NCI-H2081 (cell line): ENCODE measurements around the gene TSPAN10.

Source experiments
- DNase-seq, 2 experiments: peaks; one replicate each; lab custom pipeline; 2025; lab: John Stamatoyannopoulos, UW

TSPAN10 gene

GRCh38 chr17:81635431-81635830 lies 1.6 kb upstream of the TSPAN10 start:
- no peak for DNase-seq

- DNase-seq, result no peak
Measured at GRCh38 chr17:81635973-81636504, 957 bp upstream of the TSPAN10 start.

GRCh38 chr17:81638683-81639082 lies 1.7 kb downstream of the TSPAN10 start:
- no peak for DNase-seq

DNA sequence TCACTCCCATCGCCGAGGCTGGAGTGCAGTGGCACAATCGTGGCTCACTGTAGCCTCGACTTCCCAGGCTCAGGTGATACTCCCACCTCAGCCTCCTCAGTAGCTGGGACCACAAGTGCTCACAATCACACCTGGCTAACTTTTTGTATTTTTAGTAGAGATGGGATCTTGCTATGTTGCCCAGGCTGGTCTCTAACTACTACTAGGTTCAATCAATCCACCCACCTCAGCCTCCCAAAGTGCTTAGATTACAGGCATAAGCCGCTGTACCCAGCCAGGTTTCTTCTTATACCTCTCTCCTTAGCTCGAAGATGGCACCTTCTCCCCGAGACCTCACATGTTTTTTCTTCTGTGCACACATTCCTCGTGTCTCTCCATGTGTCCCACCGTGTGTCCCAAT lies 3.0 kb downstream of the TSPAN10 start:
- no peak for DNase-seq

- no peak for DNase-seq
Measured at GRCh38 chr17:81641825-81642489, 5.0 kb downstream of the TSPAN10 start.

DNA sequence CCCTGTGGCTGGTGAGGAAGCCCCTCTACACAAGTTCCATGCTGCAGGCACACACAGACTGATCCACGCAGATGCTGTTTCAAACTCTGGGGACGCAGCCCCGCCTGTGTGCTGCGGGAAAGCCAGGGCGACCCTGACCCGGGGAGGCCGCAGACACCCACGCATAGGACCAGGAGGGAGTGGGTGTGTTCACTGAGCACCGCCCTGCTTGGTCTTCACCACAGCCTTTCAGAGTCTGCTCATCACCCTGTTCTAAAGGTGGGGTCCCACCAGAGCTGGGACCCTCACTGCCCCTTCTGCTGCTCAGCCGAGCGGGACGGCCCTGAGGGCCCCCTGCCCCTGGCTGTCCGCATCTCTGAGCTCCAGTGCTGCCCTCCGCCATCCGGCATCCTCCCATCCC lies 7.5 kb downstream of the TSPAN10 start:
- no peak for DNase-seq

- DNase-seq, result no peak
Measured at GRCh38 chr17:81644976-81645952, 8.3 kb downstream of the TSPAN10 start.

- no peak for DNase-seq
Measured at GRCh38 chr17:81646869-81647600, 10.0 kb downstream of the TSPAN10 start.

- no peak for DNase-seq
Measured at GRCh38 chr17:81647640-81648012, 10.6 kb downstream of the TSPAN10 start.

DNA sequence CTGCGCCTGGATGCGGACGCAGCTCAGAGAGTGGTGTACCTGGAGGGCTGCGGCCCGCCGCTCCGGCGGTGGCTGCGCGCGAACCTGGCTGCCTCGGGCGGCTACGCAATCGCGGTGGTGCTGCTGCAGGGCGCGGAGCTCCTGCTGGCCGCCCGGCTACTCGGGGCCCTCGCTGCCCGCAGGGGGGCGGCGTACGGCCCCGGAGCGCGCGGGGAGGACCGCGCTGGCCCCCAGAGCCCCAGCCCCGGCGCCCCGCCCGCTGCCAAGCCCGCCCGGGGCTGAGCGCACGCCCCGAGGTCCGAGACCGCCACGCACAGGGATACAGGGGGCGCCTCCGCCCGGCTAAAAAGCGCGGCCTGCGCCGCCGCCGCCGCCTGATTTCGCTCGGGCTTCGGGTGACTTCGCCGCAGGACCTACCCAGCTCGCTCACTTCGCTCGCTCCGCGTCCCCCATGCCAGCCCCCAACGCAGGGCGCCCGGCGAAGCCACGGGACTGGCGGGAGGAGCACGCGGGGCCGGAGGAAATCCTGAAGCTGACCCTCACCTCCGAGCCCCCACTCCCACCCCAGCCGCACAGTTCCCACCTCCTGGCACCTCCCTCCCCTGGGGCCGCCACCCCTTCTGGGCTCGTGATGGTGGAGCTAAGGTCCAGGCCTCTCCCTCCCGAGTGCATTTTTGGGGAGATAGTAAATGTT lies 11.2 kb downstream of the TSPAN10 start:
- DNase-seq, result no peak

GRCh38 chr17:81648707-81649085 lies 11.7 kb downstream of the TSPAN10 start:
- DNase-seq, result no peak

DNA sequence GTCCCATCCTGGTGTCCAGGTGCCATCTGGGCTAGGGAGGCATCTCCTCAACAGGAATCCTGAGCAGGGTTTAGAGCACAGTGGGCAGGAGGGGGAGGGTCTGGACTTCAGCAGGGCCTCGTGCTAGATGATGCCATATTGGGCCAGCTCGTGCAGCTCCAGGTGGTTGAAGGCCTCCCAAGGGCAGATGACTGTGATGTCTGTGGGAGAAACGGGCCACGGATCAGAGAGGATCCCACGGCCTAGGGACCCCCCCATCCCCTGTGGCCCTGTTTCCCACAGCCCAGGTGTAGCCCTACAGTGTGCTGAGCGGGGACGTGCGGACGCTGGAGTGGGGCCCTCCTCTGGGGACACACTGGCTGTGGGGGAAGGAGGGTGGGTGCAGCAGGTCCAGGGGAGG lies 14.0 kb downstream of the TSPAN10 start:
- no peak for DNase-seq

DNA sequence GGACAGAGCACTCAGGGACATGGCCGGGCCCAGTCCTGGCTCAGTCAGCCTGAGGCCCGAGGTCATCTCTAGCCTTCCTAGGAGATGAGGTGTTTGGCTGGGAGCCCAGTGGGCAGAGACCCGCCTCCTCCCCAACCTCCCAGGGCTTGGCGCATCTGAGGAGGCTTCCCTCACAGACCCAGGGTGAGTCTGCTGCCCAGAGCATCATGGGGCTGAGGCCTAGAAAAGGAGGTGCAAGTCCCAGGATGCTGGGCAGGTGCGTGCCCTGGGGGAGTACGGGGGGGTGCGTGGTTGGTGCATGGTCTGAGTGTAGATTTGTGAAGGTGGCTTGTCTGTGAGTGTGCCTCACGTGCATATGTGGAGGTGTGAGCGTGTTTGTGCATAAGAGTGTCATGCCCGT lies 14.7 kb downstream of the TSPAN10 start:
- DNase-seq, result peak in 1 of 2 experiments; percentile 8

DNA sequence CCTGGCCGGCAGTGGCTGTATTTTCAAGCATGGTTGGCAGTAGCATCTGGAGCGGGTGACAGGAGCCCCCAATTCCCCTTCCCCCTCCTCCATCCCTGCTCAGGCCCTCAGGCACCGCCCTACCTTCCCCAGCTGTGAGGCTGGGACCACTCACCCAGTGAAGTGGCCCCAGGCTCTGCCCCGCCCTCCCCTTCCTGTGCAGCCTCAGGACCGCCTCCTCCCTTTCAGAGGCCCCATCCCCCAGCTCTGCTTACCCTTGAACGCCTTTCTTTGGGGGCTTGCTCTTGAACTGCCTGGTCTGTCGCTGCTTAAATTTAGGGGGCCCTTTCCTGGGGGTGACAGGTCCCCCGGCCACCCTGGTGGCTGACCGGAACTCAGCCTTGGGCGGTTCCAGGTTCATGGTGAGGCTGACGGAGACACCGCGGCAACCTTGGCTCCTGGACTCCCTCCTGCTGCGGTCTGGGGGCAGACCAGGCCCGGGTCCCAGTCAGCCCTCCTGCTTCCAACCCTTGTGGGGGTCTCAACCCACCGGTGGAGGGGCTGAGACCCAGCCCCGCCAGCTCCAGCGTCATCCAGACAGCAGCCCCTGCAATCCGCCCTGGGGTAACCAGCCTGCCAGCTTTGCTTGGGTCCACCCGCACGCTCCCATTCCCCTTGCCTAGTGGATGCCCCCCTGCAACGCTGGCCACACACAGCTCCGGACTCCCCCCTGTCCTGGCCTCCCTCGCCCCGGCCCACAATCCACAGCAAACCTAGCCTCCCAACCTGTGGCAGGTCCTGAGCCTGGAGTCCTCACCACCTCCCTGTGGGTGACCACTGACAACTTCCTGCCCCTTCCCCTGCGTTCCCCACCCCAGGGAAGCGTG lies 16.1 kb downstream of the TSPAN10 start:
- no peak for DNase-seq

GRCh38 chr17:81655378-81656117 lies 18.6 kb downstream of the TSPAN10 start:
- DNase-seq, result no peak

- DNase-seq, result no peak
Measured at GRCh38 chr17:81656118-81656743, 19.2 kb downstream of the TSPAN10 start, which contains the start of gene PDE6G. PDE6G (minus strand) TSS chr17:81656542; CDS start chr17:81653305, 3,237 bp downstream.

DNA sequence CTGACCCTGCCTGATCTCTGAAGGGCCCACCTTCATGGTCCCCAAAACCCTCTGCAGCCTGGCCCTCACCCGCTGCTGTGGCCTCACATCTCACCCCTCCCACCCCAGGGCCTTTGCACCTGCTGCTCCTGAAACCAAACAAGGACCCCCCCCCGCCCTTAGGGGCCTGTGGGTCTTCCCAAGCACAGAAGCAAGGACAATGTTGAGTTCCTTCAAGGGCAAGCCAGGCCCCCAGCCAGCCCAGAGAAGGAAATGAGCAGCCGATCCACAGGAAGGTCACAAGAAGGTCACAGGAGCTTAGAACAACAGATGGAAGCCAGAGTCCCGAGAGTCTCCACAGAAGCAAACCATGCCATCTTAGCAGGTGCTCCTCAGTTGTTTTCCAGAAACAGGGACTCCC lies 19.8 kb downstream of the TSPAN10 start:
- no peak for DNase-seq

DNA sequence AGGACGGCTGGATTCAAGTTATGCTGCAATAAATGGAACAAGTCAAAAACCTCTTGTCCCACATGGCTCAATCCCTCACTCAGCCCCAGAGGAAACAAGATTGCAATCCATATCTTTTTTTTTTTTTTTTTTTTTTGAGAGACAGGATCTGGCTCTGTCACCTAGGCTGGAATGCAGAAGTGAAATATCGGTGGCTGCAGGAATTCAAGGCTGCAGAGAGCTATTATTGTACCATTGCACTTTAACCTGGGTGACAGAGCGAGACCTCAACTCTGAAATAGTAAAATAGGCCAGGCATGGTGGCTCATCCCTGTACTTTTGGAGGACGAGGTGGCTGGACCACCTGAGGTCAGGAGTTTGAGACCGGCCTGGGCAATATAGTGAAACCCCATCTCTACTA lies 22.0 kb downstream of the TSPAN10 start:
- DNase-seq, result no peak

- no peak for DNase-seq
Measured at GRCh38 chr17:81660441-81660840, 23.4 kb downstream of the TSPAN10 start.
